ENCODE results near the gene ZNF532. TPM values are rescaled to one million over a fixed set of nuclear protein-coding genes. Genes with fewer than 3 reads are reported as not detected.

Gene ZNF532
- total and polyA plus RNA-seq, 2 donors (not counting 3 experiments of a cell fraction or from before 2014, with no cell fraction given): 42.3 to 70.1 TPM

DNA sequence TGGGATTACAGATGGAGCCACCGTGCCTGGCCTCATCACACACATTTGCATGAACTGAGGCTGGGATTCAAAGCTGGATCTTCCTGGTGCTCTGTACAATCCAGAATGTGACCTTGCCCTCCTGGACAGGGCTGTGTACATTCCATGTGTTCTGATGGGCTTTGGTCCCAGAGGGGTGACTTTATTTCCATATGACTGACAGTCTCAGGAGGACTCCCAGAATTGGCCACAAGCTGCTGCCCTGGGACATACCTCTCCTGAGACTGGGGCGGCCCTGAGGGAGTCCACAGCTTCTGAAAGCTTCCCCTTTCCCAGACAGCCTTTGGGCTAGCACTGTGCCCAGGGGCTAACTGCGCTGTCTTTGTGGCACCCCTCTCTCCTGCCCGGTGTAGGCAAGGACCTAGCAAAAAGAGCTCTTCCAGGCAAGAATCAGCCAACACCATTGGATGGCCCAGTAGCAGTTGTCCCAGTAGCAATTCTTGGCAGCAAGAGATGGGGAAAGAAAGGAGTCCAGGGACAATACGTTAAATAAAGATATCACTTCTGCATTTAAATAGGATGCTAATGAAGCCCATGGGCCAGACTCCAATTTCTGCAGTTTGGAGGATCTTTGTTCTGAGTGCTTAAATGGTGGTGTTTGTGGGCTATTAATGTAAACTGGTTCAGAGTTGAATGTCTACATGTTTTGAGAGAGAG lies 26.4 kb upstream of the ZNF532 start:
- BruUV-seq (replicated peaks): no TSS peak
- Histone ChIP-seq H3K9ac (replicated peaks; ENCODE audit: extremely low read depth, insufficient read depth, low read length) (no peak overlapping the region), H4K20me1 (replicated peaks; ENCODE audit: control insufficient read depth, extremely low read depth, insufficient read depth, low read length) (no peaks in the 10 kb centered on the region), H3K9me3 (replicated peaks; ENCODE audit: control insufficient read depth, insufficient read depth, low read length) (no peaks in the 10 kb centered on the region), H3K27ac (ENCODE audit: insufficient read depth, low read depth, low read length) (no peak overlapping the region), H3K4me3 (replicated peaks in 1 of 3; ENCODE audit: insufficient read depth in 1 of 3, low read depth in 1 of 3, low read length in 3 of 3) (no peak overlapping the region), H3K27me3 (ENCODE audit: control insufficient read depth in 2 of 2, insufficient read depth in 2 of 2, low read length in 2 of 2) (no peaks in the 10 kb centered on the region), H3K36me3 (ENCODE audit: control insufficient read depth in 2 of 2, extremely low read depth in 1 of 2, insufficient read depth in 2 of 2, low read length in 2 of 2) (no peaks in the 10 kb centered on the region), H2AFZ (ENCODE audit: low read depth, low read length) (no peak overlapping the region), H3K4me2 (ENCODE audit: insufficient read depth, low read length) (no peak overlapping the region), H3K4me1 (ENCODE audit: control insufficient read depth, extremely low read depth, insufficient read depth, low read length) (no peaks in the 10 kb centered on the region), H3K9me1 (replicated peaks; ENCODE audit: control insufficient read depth, extremely low read depth, insufficient read depth, low read length) (no peaks in the 10 kb centered on the region), H3K79me2 (ENCODE audit: control insufficient read depth, insufficient read depth, low read length) (no peaks in the 10 kb centered on the region)
- intact Hi-C loops (cut with micrococcal nuclease) (no loop called here), dilution Hi-C loops (cut with MboI; ENCODE audit: extremely low pct_ligation_motif_present, low sequenced_read_pairs) (no loop called here)
- TF ChIP-seq GATA2 (IDR thresholded peaks at IDR 0.05; ENCODE audit: insufficient read depth, insufficient read length, low read depth, low read length) (no peak), POLR2A (IDR thresholded peaks at IDR 0.05; ENCODE audit: low read depth, low read length) (no peak), POLR2AphosphoS5 (IDR thresholded peaks at IDR 0.05; ENCODE audit: insufficient read depth, low read depth, low read length) (no peak), MYC (IDR thresholded peaks at IDR 0.05; ENCODE audit: low read depth, low read length) (no peak), EZH2 (IDR thresholded peaks at IDR 0.05; ENCODE audit: borderline replicate concordance, low read depth, low read length, severe bottlenecking) (no peak)
- FAIRE-seq: no peak
- POLR2A ChIA-PET: no interaction called here
- CTCF ChIA-PET: interaction anchor here (0.9 kb wide), 1 partner anchor 74 kb away, joined by 3 read pairs; no protein-coding TSS in a partner anchor
- DNase-seq (ENCODE audit: low read depth, low spot score): no peak

DNA sequence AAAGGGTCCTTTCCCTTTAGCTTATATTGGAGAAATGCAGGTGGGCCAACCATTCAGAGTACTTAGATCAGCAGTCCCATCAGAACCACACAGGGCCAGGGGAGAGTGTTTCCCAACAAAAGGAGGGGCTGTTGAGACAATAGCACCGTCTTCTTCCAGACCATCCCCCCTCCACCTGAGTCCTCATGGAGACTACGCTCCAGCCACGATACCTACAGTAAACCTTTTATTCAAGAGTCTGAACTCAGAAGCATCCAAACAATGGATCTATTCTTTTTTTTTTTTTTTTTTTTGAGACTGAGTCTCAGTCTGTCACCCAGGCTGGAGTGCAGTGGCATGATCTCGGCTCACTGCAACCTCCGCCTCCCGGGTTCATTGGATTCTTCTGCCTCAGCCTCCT lies 25.7 kb upstream of the ZNF532 start:
- H4K20me1 ChIP-seq (replicated peaks; ENCODE audit: control insufficient read depth, extremely low read depth, insufficient read depth, low read length): no peaks in the 10 kb centered on the region
- H3K4me1 ChIP-seq (ENCODE audit: control insufficient read depth, extremely low read depth, insufficient read depth, low read length): no peaks in the 10 kb centered on the region
- dilution Hi-C loops (cut with MboI; ENCODE audit: extremely low pct_ligation_motif_present, low sequenced_read_pairs): no loop called here
- no peaks in the 10 kb centered on the region for H3K79me2 ChIP-seq (ENCODE audit: control insufficient read depth, insufficient read depth, low read length)
- no peak overlapping the region for H3K9ac ChIP-seq (replicated peaks; ENCODE audit: extremely low read depth, insufficient read depth, low read length)
- no peaks in the 10 kb centered on the region for H3K36me3 ChIP-seq (ENCODE audit: control insufficient read depth in 2 of 2, extremely low read depth in 1 of 2, insufficient read depth in 2 of 2, low read length in 2 of 2)
- DNase-seq (ENCODE audit: low read depth, low spot score) (no peak), FAIRE-seq (no peak)
- no peak overlapping the region for H3K27ac ChIP-seq (ENCODE audit: insufficient read depth, low read depth, low read length)
- H3K4me2 ChIP-seq (ENCODE audit: insufficient read depth, low read length): no peak overlapping the region
- TF ChIP-seq, protein P1, sequence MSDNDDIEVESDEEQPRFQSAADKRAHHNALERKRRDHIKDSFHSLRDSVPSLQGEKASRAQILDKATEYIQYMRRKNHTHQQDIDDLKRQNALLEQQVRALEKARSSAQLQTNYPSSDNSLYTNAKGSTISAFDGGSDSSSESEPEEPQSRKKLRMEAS (IDR thresholded peaks at IDR 0.05; ENCODE audit: insufficient read depth, insufficient read length): no peak
- TF ChIP-seq POLR2A (IDR thresholded peaks at IDR 0.05; ENCODE audit: low read depth, low read length) (no peak), MYC (IDR thresholded peaks at IDR 0.05; ENCODE audit: low read depth, low read length) (no peak), POLR2AphosphoS5 (IDR thresholded peaks at IDR 0.05; ENCODE audit: insufficient read depth, low read depth, low read length) (no peak), JUN (IDR thresholded peaks at IDR 0.05; ENCODE audit: borderline replicate concordance, insufficient read depth, insufficient read length, low read depth) (no peak), FOS (IDR thresholded peaks at IDR 0.05; ENCODE audit: borderline replicate concordance, insufficient read depth, low read length) (no peak), GATA2 (IDR thresholded peaks at IDR 0.05; ENCODE audit: insufficient read depth, insufficient read length, low read depth, low read length) (no peak), EZH2 (IDR thresholded peaks at IDR 0.05; ENCODE audit: borderline replicate concordance, low read depth, low read length, severe bottlenecking) (no peak)
- TF ChIP-seq, protein P2, sequence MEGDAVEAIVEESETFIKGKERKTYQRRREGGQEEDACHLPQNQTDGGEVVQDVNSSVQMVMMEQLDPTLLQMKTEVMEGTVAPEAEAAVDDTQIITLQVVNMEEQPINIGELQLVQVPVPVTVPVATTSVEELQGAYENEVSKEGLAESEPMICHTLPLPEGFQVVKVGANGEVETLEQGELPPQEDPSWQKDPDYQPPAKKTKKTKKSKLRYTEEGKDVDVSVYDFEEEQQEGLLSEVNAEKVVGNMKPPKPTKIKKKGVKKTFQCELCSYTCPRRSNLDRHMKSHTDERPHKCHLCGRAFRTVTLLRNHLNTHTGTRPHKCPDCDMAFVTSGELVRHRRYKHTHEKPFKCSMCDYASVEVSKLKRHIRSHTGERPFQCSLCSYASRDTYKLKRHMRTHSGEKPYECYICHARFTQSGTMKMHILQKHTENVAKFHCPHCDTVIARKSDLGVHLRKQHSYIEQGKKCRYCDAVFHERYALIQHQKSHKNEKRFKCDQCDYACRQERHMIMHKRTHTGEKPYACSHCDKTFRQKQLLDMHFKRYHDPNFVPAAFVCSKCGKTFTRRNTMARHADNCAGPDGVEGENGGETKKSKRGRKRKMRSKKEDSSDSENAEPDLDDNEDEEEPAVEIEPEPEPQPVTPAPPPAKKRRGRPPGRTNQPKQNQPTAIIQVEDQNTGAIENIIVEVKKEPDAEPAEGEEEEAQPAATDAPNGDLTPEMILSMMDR (IDR thresholded peaks at IDR 0.05; ENCODE audit: extremely low read depth in 1 of 2, insufficient read depth in 1 of 2, low read depth in 1 of 2, low read length in 2 of 2): no peak
- H2AFZ ChIP-seq (ENCODE audit: low read depth, low read length): no peak overlapping the region
- H3K4me3 ChIP-seq (replicated peaks in 1 of 3; ENCODE audit: insufficient read depth in 1 of 3, low read depth in 1 of 3, low read length in 3 of 3): no peak overlapping the region
- H3K27me3 ChIP-seq (ENCODE audit: control insufficient read depth in 2 of 2, insufficient read depth in 2 of 2, low read length in 2 of 2): no peaks in the 10 kb centered on the region
- BruUV-seq (replicated peaks): no TSS peak
- intact Hi-C loops (cut with micrococcal nuclease): no loop called here
- H3K9me3 ChIP-seq (replicated peaks; ENCODE audit: control insufficient read depth, insufficient read depth, low read length): no peaks in the 10 kb centered on the region
- CTCF ChIA-PET: interaction anchor here (0.9 kb wide), 2 partner anchors 75 to 232 kb away, joined by 3 read pairs; no protein-coding TSS in a partner anchor
- no peaks in the 10 kb centered on the region for H3K9me1 ChIP-seq (replicated peaks; ENCODE audit: control insufficient read depth, extremely low read depth, insufficient read depth, low read length)
- POLR2A ChIA-PET: no interaction called here
